Fibroblast of the conjunctiva (primary cell): ENCODE measurements around the gene SORCS1.

ENCODE experiments used
- DNase-seq: peaks from one replicate; pipeline ENCODE4 v3.0.0-alpha.2; 2010; ENCODE audit warnings: low read depth

Gene SORCS1

GRCh38 chr10:106897719-106898118 is 266.8 kb downstream of the SORCS1 start:
- DNase-seq: no peak

- DNase-seq: no peak
Observed at GRCh38 chr10:106894692-106895091, 269.8 kb downstream of the SORCS1 start.

DNA sequence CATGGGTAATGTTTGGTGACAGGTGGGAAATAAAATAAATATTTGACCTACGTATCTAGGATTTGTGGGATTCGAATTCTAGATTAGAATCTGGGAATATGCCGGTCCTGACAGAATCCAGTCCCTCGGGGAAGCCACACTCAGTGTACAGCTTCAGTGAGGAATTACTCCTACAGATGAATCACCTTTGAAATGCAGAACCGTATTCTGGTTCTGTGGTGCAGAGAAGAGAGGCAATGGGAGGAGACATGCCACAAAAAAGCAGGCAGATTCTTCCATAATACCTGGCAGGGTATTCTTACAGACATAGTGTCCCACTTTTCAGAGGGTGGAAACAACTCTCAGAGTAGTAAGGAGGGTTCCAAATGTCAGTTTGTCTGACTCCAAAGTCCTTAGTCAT is 286.9 kb downstream of the SORCS1 start:
- no peak for DNase-seq

- no peak for DNase-seq
Observed at GRCh38 chr10:106874604-106874889, 290.0 kb downstream of the SORCS1 start.

- DNase-seq: no peak
Observed at GRCh38 chr10:106873770-106874603, 290.5 kb downstream of the SORCS1 start.

DNA sequence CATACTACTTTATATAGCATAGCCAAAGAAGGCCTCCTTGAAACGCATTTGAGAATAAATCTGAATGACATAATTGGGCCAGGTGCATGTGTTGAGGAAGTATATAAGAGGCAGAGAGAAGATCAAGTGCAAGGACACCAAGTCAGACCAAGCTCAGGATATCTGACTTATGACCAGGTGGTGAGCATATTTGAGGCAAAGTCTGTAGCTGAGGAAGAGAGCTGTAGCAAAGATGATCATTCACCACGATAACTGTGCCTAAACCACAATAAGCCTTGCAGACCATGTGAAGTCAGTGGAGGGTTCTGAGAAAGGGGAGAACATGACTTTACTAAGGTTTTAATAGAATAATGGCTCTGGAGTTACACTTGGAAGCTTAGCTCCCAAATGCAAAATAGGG is 292.3 kb downstream of the SORCS1 start:
- no peak for DNase-seq

GRCh38 chr10:106866244-106866845 is 298.2 kb downstream of the SORCS1 start:
- DNase-seq: no peak

DNA sequence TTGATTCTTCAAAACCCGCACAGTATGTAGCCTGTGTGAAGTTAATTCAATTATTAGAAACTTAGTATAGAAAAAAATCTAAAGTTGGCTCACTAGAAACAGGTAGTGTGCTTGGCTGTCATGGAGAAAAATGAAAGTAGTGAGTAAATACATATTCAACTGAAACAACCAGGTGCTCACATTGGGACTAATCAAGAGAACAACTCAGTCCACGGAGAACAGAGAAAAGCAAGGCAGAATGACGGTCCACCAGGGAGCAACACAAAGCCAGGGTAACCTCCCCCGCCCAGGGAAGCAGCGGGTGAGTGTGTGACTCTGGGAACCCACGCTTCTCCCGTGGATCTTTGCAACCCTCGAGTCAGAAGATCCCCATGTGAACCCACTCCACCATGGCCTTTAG is 300.5 kb downstream of the SORCS1 start:
- no peak for DNase-seq

GRCh38 chr10:106863549-106863948 is 301.0 kb downstream of the SORCS1 start:
- no peak for DNase-seq

GRCh38 chr10:106859892-106860652 is 304.4 kb downstream of the SORCS1 start:
- DNase-seq: no peak

DNA sequence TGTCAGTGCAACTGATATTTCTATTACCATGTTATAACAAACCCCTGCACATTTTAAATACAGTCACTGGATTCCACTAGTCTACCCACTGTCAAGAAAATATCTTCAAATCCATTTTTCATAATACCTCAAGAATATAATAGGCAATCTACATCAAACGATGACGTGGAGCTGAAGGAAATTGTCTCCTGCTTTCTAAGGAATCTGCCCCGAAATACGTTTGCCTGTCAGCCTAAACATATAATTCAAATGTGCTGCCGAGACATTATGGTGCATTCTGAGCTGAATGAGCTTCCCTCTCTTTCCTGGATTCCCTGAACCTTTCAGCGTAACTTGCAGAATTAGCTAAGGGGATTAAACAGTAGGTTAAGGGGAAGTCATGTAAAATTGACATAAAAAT is 306.8 kb downstream of the SORCS1 start:
- DNase-seq: no peak

- no peak for DNase-seq
Observed at GRCh38 chr10:106857213-106857612, 307.3 kb downstream of the SORCS1 start.

DNA sequence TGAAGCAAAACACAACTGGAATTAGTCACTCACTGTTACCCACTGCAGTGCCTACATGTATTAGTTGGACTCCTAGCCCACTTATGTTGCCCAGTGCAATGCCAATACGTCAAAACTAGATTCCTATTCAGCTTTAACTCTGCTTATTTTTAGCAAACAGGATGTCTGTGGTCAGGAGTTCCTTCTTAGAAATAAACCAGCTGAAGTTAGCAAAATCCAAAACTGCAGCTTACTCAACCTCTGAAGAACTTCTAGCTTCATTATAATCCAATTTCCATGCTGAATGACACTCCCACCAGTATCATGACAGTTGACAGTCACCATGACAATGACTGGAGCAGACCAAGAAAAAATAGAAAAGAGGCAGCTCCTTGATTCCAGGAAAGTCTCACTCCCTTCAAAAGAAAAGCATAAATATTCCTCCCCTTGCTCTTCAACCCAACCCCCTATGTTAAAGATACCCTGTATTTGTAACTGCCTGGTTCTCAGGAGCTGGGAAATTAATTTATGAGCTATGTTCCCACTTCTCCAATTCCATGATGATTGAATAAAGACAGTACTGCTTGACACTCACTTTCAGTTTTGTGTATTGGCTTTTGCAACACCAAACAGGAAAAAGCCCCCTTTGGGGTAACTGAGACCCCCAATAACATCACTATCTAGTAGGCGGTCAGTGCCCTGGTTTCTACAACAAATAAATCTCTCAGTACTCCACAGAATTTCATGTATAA is 327.4 kb downstream of the SORCS1 start:
- DNase-seq: no peak

- no peak for DNase-seq
Observed at GRCh38 chr10:106832846-106833245, 331.7 kb downstream of the SORCS1 start.

DNA sequence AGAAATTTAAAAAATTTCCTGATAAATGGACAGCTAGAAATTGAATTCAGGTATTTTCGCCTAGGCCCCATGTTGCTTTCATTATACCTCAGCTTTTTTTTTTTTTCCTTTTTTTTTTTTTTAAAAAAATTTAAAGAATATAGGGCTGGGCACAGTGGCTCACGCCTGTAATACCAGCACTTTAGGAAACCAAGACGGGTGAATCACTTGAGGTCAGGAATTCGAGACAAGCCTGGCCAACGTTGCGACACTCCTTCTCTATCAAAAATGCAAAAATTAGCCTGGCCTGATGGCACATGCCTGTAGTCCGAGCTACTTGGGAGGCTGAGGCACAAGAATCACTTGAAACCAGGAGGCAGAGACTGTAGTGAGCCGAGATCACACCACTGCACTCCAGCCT is 334.0 kb downstream of the SORCS1 start:
- no peak for DNase-seq

- DNase-seq: no peak
Observed at GRCh38 chr10:106830006-106830405, 334.5 kb downstream of the SORCS1 start.

- no peak for DNase-seq
Observed at GRCh38 chr10:106826716-106827115, 337.8 kb downstream of the SORCS1 start.

DNA sequence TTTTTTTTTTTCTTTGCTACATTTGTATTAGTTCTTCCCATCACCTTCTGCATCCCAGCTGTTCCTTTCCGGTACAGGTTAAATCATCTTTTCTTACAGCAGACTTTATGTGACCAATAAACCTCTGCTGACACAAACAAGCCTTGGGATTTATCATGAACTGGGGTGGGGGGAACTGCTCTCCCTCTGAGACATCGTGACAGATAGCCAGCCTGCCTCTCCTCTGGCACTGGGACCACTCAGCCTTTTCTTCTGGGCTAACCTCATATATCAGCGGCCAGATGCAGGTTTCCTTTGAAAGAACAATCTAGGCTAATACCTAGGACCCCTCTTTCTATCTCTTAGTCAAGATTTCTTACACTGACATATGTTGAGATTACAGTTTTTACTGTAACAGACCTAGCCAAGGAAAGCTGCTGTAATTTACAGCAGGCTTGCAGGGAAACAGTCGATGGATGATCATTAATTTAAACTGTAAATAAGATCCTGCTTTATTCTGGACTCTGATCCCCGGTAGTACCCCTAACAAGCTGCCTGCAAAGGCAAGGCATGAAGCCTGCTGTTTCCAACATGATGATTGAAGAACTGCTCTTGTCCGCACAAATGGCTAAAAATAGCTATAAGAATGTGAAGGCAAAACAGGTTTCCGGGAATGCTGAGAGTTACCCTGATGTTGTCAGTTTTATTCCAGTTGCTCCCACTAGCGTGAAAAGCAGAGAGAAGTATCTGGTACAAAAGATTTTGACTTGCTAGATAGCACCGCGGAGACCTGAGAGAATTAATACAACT is 338.7 kb downstream of the SORCS1 start:
- no peak for DNase-seq

DNA sequence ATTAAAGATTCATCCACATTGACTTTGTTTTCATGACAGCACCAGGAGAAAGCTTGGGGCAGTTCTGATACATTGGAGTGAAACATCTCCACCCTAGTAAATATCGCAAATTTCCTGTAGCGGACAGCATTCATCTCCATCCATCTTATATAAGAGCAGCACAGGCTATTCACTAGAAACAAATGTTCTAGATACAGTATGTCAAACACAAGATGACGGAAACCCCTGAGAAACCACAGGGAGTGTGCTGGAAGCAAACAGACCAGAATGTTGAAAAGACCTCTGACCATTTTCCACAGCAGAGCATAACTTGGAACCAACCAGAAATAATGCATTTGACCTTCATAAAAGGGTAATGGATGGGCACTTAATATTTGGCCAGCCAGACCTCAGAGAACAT is 343.9 kb downstream of the SORCS1 start:
- DNase-seq: no peak

DNA sequence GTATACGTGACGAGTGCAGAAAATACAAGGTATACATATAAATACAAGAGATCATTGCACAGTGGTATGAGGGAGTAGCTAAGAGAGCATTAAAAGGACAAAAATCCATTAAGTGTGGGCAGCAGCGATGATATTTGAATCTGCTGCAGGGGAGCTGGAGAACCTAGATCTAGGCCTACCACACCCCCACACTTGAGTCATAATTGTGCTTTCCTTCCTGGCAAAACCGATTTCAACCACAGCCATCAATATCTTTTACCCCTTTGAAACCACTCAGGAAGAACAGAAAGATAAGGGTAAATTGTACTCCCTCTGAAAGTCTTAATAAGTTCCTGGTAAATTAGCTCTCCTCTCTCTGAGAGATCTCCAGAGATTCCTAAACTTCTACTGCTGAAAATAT is 345.0 kb downstream of the SORCS1 start:
- DNase-seq: no peak

GRCh38 chr10:106816318-106817085 is 348.0 kb downstream of the SORCS1 start:
- no peak for DNase-seq
